NCI-H2196 treated with DMSO at 0.1 percent for 48 hours (cell line): ENCODE data around the gene CXADR.

Experiments
- DNase-seq: peaks from one replicate; lab custom pipeline; 2025; ENCODE audit not compliant: unreplicated experiment; lab: John Stamatoyannopoulos, UW

CXADR gene

GRCh38 chr21:17539323-17539722 lies 26.5 kb downstream of the CXADR start:
- DNase-seq, result no peak

- DNase-seq, result no peak
Observed at GRCh38 chr21:17539743-17540341, 27.0 kb downstream of the CXADR start.

GRCh38 chr21:17540530-17540929 lies 27.7 kb downstream of the CXADR start:
- no peak for DNase-seq

DNA sequence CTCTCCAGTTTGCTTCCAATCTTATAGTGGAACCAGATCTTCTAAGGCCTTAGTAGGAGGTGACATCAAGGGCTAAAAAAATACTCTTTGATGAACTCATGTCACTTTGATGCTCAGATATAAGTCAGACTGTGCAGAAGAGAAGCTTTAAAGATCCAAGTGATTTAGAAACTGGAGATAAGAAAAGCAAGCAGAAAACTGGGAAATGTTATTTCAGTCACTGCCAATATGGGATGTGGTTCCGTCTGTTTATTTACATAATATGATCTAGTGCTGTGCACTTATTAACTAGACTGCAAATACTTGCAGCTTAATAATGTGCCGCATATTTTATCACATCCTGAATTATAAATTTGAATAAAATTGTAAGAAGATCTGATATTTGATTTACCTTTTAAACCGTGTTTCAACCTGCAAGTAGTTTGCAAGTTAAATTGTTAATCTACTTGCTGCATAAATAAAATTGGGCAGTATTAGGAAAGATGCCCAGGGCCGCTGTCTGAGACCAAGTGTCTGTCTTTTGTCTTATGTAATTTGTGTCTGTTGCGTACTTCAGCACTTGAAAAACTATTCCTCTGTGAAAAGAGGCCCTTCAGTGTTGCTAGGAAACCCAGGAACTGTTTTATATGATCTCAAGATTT lies 29.6 kb downstream of the CXADR start:
- DNase-seq, result no peak

- no peak for DNase-seq
Observed at GRCh38 chr21:17545007-17545406, 32.2 kb downstream of the CXADR start.

GRCh38 chr21:17548262-17548661 lies 35.4 kb downstream of the CXADR start:
- no peak for DNase-seq

DNA sequence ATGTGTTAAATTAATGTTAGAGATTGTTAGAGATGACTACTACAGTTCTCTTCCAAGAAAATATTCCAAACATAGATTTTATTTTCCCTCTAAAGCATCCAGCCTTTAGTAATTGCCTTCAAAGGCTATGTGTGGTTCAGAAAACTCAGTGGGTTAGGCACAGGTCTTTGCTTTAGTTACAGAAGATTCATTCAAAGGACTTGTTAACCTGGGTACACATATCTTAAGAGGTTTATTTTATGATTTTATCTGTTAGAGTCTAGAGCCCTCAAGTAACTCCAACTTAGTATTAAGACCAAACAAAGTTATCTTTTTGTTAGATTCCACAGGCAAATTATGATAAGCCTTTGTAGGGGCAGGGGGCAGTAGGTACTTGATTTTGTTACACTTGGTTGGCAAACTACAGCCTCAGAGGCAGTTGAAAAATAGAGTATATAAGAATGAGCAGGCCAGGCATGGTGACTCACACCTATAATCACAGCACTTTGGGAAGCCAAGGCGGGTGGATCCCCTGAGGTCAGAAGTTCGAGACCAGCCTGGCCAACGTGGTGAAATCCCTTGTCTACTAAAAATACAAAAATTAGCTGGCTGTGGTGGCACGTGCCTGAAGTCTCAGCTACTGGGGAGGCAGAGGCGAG lies 37.9 kb downstream of the CXADR start:
- DNase-seq, result no peak

DNA sequence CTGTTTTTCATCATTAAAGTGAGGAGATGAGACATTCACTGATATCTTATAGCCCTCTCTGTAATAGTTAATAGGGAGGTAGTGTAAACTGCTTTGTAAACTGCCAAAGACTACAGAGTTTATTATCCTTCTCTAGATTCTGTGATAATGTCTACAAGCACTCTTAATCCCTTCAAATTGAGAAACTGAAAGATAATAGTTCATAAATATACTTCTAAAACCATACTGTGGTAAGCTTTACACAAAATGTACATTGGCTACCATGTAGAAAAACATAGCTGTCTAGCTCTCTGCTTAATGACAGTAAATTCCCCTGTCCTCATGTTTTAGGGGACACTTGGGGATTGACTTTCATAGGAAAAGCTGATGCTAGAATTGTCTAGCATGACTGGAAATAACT lies 39.6 kb downstream of the CXADR start:
- DNase-seq, result no peak

DNA sequence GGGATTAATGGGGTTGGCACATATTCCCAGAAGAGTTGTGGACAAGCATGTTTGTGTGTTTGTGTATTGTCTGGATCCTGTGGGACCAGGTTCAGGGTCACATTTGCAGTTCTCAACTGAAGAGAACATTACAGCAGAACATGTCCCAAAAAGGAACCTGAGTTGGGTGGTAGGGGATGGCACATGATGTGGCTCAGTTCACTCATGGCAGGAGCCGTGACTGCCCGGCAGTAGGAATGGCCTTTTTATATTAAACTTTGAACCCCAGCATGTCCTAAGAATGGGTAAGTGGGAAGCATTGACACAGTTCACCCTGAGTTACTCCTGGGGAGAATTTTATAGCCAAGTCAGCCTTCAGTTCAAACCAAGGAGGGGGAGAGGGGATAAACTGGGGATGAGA lies 41.3 kb downstream of the CXADR start:
- DNase-seq, result no peak

GRCh38 chr21:17554679-17555465 lies 42.0 kb downstream of the CXADR start:
- DNase-seq, result no peak

DNA sequence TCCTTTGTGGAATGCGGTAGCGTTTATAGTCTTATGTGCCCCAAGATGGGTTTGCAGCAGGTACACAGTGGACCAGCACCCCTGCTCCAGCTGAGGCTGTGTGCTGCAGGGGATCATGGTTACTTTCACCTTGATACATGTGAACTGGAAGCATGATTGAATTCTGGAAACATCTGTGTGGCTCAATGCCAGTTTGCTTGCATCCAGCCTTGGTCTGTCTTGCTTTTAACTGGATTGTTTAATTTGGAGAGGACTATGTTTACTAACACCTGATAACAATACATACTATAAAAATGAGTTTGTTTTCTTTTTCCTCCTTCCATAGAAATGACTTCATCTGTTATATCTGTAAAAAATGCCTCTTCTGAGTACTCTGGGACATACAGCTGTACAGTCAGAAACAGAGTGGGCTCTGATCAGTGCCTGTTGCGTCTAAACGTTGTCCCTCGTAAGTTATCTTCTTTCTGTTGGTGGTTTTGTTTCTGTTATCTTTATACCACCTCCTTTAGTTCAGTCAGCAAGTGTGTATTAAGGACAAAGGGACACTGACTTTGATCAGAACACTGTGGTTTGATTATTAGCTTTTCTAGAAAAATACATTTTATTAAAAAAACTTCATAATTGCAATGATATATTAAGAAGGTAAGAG lies 47.7 kb downstream of the CXADR start:
- no peak for DNase-seq

- no peak for DNase-seq
Observed at GRCh38 chr21:17570786-17571185, 57.9 kb downstream of the CXADR start.

GRCh38 chr21:17572431-17572830 lies 59.6 kb downstream of the CXADR start:
- no peak for DNase-seq

GRCh38 chr21:17575076-17575475 lies 62.2 kb downstream of the CXADR start:
- no peak for DNase-seq

GRCh38 chr21:17576080-17576835 lies 63.4 kb downstream of the CXADR start:
- peak; percentile 60 for DNase-seq

DNA sequence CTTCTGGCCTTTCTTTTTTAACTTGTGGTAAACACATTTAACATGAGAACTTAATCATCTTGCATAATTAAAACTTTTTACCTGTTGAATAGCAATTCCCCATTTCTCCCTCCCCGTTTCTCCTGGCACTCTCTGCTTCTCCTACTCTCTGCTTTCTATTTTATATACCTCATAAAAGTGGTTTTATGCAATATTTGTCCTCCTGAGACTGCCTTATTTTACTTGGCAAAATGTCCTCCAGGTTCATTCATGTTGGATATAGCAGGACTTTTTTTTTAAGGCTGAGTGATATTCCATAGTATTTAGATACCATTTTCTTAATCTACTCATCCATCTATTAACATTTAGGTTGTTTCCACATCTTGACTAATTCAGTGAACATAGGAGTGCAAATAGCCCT lies 64.9 kb downstream of the CXADR start:
- DNase-seq, result no peak

DNA sequence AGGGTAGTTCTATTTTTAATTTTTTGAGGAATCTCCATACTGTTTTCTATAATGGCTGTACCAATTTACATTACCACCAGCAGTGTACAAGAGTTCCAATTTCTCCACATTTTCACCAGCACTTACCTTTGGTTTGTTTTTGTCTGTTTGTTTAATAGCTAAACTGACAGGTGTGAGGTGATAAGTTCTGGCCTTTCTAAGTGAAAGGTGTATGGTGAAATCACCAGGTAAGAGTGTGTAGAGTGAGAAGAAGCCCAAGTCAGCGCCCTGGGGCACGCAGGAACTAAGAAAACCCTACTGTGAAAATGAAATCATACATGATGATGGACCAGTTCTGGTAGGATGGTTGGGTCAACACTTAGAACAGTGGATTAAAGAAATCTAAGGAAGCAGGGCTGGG lies 65.3 kb downstream of the CXADR start:
- no peak for DNase-seq

GRCh38 chr21:17578876-17579275 lies 66.0 kb downstream of the CXADR start:
- no peak for DNase-seq

DNA sequence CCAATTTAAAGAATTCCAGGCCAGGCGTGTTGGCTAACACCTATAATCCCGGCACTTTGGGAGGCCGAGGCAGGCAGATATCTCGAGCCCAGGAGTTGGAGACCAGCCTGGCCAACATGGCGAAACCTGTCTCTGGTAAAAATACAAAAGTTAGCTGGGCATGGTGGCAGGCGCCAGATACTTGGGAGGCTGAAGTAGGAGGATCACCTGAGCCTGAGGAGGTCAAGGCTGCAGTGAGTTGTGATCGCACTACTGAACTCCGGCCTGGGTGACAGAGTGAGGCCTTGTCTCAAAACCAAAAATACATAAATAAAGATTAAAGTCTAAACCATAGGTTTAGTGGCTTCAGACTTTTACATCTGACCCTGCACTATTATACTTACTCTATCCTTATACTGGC lies 67.5 kb downstream of the CXADR start:
- no peak for DNase-seq

DNA sequence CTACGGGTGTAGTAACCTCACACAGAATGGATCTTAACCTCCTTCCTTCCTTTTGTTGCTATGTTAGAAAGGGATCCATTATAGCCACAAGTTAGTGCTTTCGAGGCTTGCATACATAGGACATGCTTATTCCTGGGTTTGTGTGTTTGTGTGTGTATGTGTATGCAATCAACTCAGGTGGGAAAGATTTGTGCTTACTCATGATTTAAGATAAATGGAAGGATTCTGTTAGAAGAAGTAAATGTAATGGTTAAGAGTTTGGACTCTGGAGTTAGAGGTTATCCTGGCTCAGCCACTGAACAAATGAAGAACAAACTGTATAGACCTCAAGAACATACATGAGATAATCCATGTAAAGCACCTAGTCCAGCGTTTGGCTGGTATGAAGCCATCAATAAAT lies 71.1 kb downstream of the CXADR start:
- DNase-seq, result no peak
